Testis (tissue), 3 donors: ENCODE results near the gene FBXL3. TPM values are rescaled to one million over a fixed set of nuclear protein-coding genes. Genes with fewer than 3 reads are reported as not detected.

Experiments
- DNase-seq: peaks from one replicate; pipeline ENCODE4 v3.0.0-alpha.2; 2019
- H3K27ac ChIP-seq, 2 donors: fragments of 200-600 bp; sonication (generic); one replicate each; pipeline ENCODE4 v1.5.1; 2019
- H3K27me3 ChIP-seq: fragments of 200-600 bp; sonication (generic); one replicate; pipeline ENCODE4 v1.5.1; 2019
- H3K36me3 ChIP-seq: fragments of 200-600 bp; sonication (generic); one replicate; pipeline ENCODE4 v1.5.1; 2017; ENCODE audit warnings: low read depth; ENCODE audit errors: missing control alignments
- H3K4me1 ChIP-seq: fragments of 200-600 bp; sonication (generic); one replicate; pipeline ENCODE4 v1.5.1; 2019
- H3K4me3 ChIP-seq, 2 donors: fragments of 200-600 bp; sonication (generic); one replicate each; pipeline ENCODE4 v1.5.1; 2017 to 2019
- H3K9me3 ChIP-seq: fragments of 200-600 bp; sonication (generic); one replicate; pipeline ENCODE4 v1.5.1; 2017
- CTCF ChIP-seq, 3 experiments: fragments of 450-650 bp in 2 of 3; fragments of 200-600 bp in 1 of 3; sonication (generic) in 1 of 3; IDR thresholded peaks; one replicate each; pipeline ENCODE4 v1.5.1; 2016 to 2019; ENCODE audit warnings: antibody characterized with exemption in 3 of 3, mild to moderate bottlenecking in 2 of 3, moderate library complexity in 1 of 3
- POLR2A ChIP-seq: fragments of 450-650 bp; IDR thresholded peaks from one replicate; pipeline ENCODE4 v1.6.1; 2017; ENCODE audit warnings: antibody characterized with exemption, mild to moderate bottlenecking, moderate library complexity
- WGBS, 2 donors: methylation state at CpG; one replicate each; pipeline ENCODE4 v1.1.5; 2018; 5-methylcytosine and 5-hydroxymethylcytosine counted together
- intact Hi-C: fragments of 100-400 bp; cut with DNase I; formaldehyde crosslinking; loops from one replicate; pipeline ENCODE4 v1.15.1; 2023; ENCODE audit warnings: low total_unique reads
- polyA plus RNA-seq: library from polyadenylated mRNA; stranded (reverse); fragments of 350-450 nt; fragmentation: Illumina TruSeq; extraction: RNeasy Lipid Tissue Mini Kit (QIAGEN cat#74804); gene quantifications from one replicate; pipeline ENCODE4 v1.2.3, GENCODE V29; 2014; ENCODE audit warnings: low read depth, low replicate concordance; ENCODE audit not compliant: insufficient read depth
- total RNA-seq, 2 donors: library from RNA; depleted of rRNA; stranded (reverse); fragments of >200 nt; gene quantifications; one replicate each; pipeline ENCODE4 v1.2.3, GENCODE V29; 2016

The FBXL3 gene
- total and polyA plus RNA-seq, 3 donors from 2014 or later: 51.0 to 111 (median 84.0) TPM

GRCh38 chr13:76993021-76993420 is 33.9 kb downstream of the FBXL3 start:
- TF ChIP-seq CTCF (IDR thresholded peaks at IDR 0.05) (no peak), POLR2A (no peak)
- no peaks in the 10 kb centered on the region for H3K36me3 ChIP-seq
- no peaks in the 10 kb centered on the region for H3K27me3 ChIP-seq
- intact Hi-C loops: no loop called here
- no peaks in the 10 kb centered on the region for H3K9me3 ChIP-seq
- WGBS, 2 donors: 23 to 27% methylated on average over 3 of the region's 3 CpGs
- DNase-seq: no peak
- peak overlapping the region; percentile 95 for H3K4me3 ChIP-seq
- H3K4me1 ChIP-seq: peaks cover 14% of the 10 kb centered on the region
- peak overlapping the region; percentile 95 to 98 for H3K27ac ChIP-seq

- Histone ChIP-seq H3K27ac (peak overlapping the region; percentile 95 to 98), H3K36me3 (no peaks in the 10 kb centered on the region), H3K27me3 (no peaks in the 10 kb centered on the region), H3K9me3 (no peaks in the 10 kb centered on the region), H3K4me1 (peaks cover 14% of the 10 kb centered on the region), H3K4me3 (peak overlapping the region; percentile 95)
- intact Hi-C loops: no loop called here
- 0 to 1% methylated on average over 20 of the region's 20 CpGs for WGBS, 2 donors
- TF ChIP-seq CTCF (IDR thresholded peaks at IDR 0.05) (no peak), POLR2A (no peak)
- peak; percentile 60 for DNase-seq
These were observed 34.4 kb downstream of the FBXL3 start for GRCh38 chr13:76992548-76993001.

GRCh38 chr13:76991796-76992547 is 35.0 kb downstream of the FBXL3 start, which contains the start of gene CLN5:
Gene CLN5, plus strand, starts transcription at chr13:76992081. Its CDS starts 18 bp downstream, at chr13:76992099.
- intact Hi-C loops: no loop called here
- 0 to 1% methylated on average over 9 to 41 of the region's 73 CpGs for WGBS, 2 donors

GRCh38 chr13:76991432-76991795 is 35.5 kb downstream of the FBXL3 start:
- intact Hi-C loops: no loop called here
- H3K36me3 ChIP-seq: no peaks in the 10 kb centered on the region
- peak; percentile 34 for DNase-seq
- no peak for TF ChIP-seq CTCF (IDR thresholded peaks at IDR 0.05)
- TF ChIP-seq POLR2A: no peak
- peak overlapping the region; percentile 95 to 98 for H3K27ac ChIP-seq
- peaks cover 14% of the 10 kb centered on the region for H3K4me1 ChIP-seq
- peak overlapping the region; percentile 95 for H3K4me3 ChIP-seq
- no peaks in the 10 kb centered on the region for H3K27me3 ChIP-seq
- no peaks in the 10 kb centered on the region for H3K9me3 ChIP-seq
- WGBS, 2 donors: 18 to 26% methylated on average over 15 of the region's 15 CpGs

More at GRCh38 chr13:76991796-76992547, 35.0 kb downstream of the FBXL3 start, which contains the start of gene CLN5:
- H3K27ac ChIP-seq: peak within 1 kb of the TSS; percentile 95 to 98
- H3K4me1 ChIP-seq: peaks cover 14% of the 10 kb centered on the region
- no peaks in the 10 kb centered on the region for H3K36me3 ChIP-seq
- TF ChIP-seq CTCF (IDR thresholded peaks at IDR 0.05): peak in 2 of 3 experiments; percentile 33 to 64
- peak; percentile 95 for TF ChIP-seq POLR2A
- no peaks in the 10 kb centered on the region for H3K9me3 ChIP-seq
- peak; percentile 95 for DNase-seq
- H3K4me3 ChIP-seq: peak within 1 kb of the TSS; percentile 95
- H3K27me3 ChIP-seq: no peaks in the 10 kb centered on the region
